Measurements from ENCODE around the gene GPR161. TPM values are rescaled to one million over a fixed set of nuclear protein-coding genes. Genes with fewer than 3 reads are reported as not detected.

Gene GPR161
- total and polyA plus RNA-seq, 2 donors (not counting 1 experiment from before 2014, with no cell fraction given): 10.2 to 18.7 TPM

DNA sequence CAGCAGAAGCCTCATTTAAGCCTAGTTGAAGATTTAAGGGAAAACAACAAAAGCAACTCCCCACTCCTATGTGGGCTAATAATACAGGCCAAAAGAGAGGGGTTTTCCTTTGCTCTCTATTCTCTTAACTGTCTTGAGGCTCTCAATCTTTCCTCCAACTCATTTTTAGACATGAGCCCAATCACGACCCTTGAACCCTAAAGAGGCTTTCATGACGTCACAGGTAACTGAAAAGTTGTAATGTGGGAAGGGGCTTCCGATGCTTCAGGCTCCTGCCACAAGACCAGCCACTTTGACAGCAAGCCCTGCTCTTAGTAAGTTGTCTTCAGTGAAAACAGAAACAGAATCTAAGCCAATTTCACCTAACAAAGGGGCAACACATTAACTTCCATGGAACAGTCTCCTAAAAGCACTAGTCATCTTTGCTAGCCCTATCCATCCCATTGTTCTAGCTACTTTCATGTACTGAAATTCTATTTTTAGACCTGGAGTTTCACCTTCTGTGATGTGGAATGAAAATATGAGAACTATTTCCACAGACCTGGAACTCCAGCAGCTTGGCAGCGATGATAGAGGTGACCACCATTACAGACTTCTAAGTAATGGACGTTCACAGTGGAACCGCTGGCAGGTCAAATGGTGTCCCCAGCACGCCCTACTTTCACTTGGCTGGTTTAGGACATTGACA, 36.3 kb downstream of the GPR161 start:
- H3K36me3 ChIP-seq (ENCODE audit: control insufficient read depth, insufficient read depth, low read length): peaks cover 5% of the 10 kb centered on the region
- no peak overlapping the region for H3K9ac ChIP-seq (ENCODE audit: insufficient read depth, low read length)

DNA sequence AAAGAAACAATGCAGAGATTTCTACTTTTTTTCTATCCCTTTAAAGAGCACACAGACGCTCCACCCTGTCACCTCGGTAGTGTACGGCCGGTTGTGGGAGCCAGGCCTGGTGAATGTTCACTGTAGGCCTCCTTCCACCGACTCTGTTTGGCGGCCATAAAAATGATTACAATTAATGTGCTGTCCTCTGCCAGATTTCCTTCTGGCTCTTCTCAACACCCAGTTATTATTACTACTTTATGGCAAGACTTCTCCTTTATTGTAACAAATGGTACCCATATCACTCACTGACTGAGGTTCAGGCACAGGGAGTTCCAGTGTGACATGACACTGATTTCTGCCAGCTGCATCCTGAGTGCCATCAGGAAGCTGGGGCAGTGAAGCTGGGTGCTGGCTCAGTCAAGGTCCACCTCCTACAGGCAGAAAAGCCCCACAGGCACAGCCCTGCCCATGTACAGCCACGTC, 37.4 kb downstream of the GPR161 start:
- H3K27ac ChIP-seq (ENCODE audit: insufficient read depth, low read length): no peak overlapping the region
- no peak overlapping the region for H3K4me2 ChIP-seq (ENCODE audit: extremely low read depth, insufficient read depth, low read length)
- no peaks in the 10 kb centered on the region for H3K4me1 ChIP-seq (ENCODE audit: control insufficient read depth, extremely low read depth, insufficient read depth, low read length)
- H3K79me2 ChIP-seq (ENCODE audit: control insufficient read depth, insufficient read depth, low read length): no peaks in the 10 kb centered on the region
- no peak overlapping the region for H2AFZ ChIP-seq (ENCODE audit: low read length)
- no peaks in the 10 kb centered on the region for H4K20me1 ChIP-seq (ENCODE audit: control insufficient read depth, extremely low read depth, insufficient read depth, low read length)
- H3K9me3 ChIP-seq (ENCODE audit: control insufficient read depth, insufficient read depth, low read depth, low read length): no peaks in the 10 kb centered on the region
- no peak for TF ChIP-seq EZH2 (IDR thresholded peaks at IDR 0.05; ENCODE audit: low read length, missing control alignments)
- TF ChIP-seq, protein P1, sequence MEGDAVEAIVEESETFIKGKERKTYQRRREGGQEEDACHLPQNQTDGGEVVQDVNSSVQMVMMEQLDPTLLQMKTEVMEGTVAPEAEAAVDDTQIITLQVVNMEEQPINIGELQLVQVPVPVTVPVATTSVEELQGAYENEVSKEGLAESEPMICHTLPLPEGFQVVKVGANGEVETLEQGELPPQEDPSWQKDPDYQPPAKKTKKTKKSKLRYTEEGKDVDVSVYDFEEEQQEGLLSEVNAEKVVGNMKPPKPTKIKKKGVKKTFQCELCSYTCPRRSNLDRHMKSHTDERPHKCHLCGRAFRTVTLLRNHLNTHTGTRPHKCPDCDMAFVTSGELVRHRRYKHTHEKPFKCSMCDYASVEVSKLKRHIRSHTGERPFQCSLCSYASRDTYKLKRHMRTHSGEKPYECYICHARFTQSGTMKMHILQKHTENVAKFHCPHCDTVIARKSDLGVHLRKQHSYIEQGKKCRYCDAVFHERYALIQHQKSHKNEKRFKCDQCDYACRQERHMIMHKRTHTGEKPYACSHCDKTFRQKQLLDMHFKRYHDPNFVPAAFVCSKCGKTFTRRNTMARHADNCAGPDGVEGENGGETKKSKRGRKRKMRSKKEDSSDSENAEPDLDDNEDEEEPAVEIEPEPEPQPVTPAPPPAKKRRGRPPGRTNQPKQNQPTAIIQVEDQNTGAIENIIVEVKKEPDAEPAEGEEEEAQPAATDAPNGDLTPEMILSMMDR (conservative IDR thresholded peaks at IDR 0.05 in 1 of 2, IDR thresholded peaks at IDR 0.05 in 1 of 2; ENCODE audit: low read depth in 1 of 2, low read length in 2 of 2): no peak
- H3K36me3 ChIP-seq (ENCODE audit: control insufficient read depth, insufficient read depth, low read length): peaks cover 2% of the 10 kb centered on the region
- H3K4me3 ChIP-seq (replicated peaks in 1 of 4; ENCODE audit: control extremely low read depth in 1 of 4, insufficient read depth in 1 of 4, low read depth in 3 of 4, low read length in 4 of 4): no peak overlapping the region
- no peak for DNase-seq (ENCODE audit: low read depth in 2 of 2)
- no peak overlapping the region for H3K9ac ChIP-seq (ENCODE audit: insufficient read depth, low read length)
- no peaks in the 10 kb centered on the region for H3K27me3 ChIP-seq (ENCODE audit: control insufficient read depth, insufficient read depth, low read length)

More for the DNA sequence above, 36.3 kb downstream of the GPR161 start:
- no peaks in the 10 kb centered on the region for H3K79me2 ChIP-seq (ENCODE audit: control insufficient read depth, insufficient read depth, low read length)
- no peak for TF ChIP-seq EZH2 (IDR thresholded peaks at IDR 0.05; ENCODE audit: low read length, missing control alignments)
- TF ChIP-seq, protein P1 (conservative IDR thresholded peaks at IDR 0.05 in 1 of 2, IDR thresholded peaks at IDR 0.05 in 1 of 2; ENCODE audit: low read depth in 1 of 2, low read length in 2 of 2): no peak
- H3K9me3 ChIP-seq (ENCODE audit: control insufficient read depth, insufficient read depth, low read depth, low read length): no peaks in the 10 kb centered on the region
- H3K27me3 ChIP-seq (ENCODE audit: control insufficient read depth, insufficient read depth, low read length): no peaks in the 10 kb centered on the region
- H2AFZ ChIP-seq (ENCODE audit: low read length): no peak overlapping the region
- H3K4me3 ChIP-seq (replicated peaks in 1 of 4; ENCODE audit: control extremely low read depth in 1 of 4, insufficient read depth in 1 of 4, low read depth in 3 of 4, low read length in 4 of 4): no peak overlapping the region
- DNase-seq (ENCODE audit: low read depth in 2 of 2): peak in 1 of 2 donors; percentile 80
- no peaks in the 10 kb centered on the region for H4K20me1 ChIP-seq (ENCODE audit: control insufficient read depth, extremely low read depth, insufficient read depth, low read length)
- H3K4me2 ChIP-seq (ENCODE audit: extremely low read depth, insufficient read depth, low read length): no peak overlapping the region
- H3K4me1 ChIP-seq (ENCODE audit: control insufficient read depth, extremely low read depth, insufficient read depth, low read length): no peaks in the 10 kb centered on the region
- H3K27ac ChIP-seq (ENCODE audit: insufficient read depth, low read length): no peak overlapping the region

DNA sequence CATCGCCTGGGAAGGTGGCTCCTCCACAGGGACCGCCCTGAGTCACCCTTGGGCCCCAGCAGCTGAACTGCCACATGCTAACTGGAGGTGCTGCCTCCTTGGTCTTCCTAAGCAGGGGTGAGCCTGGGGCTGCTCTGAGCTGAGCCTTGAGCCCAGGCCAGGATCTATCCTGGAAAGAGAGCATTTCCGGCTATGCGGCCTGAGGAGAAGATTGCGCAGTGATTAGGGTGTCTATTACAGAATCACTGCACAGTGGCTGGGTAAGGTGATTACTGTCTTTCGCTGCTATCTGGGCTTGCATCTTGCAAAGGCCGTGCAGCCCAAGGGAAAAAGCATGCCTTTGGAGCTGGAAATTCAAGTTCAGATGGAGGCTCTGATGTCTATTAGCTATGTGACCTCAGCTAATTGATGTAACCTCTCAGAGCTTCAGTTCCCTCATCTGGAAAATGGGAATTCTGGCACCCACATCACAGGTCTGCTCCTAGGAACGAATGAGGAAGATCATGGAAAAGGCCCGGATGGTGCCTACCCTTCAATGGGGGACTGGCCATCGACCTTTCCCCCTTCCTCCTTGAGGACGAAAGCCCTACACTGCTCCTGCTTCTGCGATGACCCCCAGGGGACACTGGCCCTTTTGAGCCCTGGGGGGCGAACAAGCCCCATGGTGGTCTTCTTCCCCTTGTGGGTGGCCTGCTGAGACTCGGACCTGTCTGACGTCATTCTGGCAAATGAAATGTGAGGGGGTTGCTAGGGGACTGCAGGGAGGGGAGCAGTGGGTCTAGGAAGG, 38.0 kb downstream of the GPR161 start:
- no peaks in the 10 kb centered on the region for H4K20me1 ChIP-seq (ENCODE audit: control insufficient read depth, extremely low read depth, insufficient read depth, low read length)
- H3K4me1 ChIP-seq (ENCODE audit: control insufficient read depth, extremely low read depth, insufficient read depth, low read length): no peaks in the 10 kb centered on the region
- no peak overlapping the region for H3K4me2 ChIP-seq (ENCODE audit: extremely low read depth, insufficient read depth, low read length)
- H3K36me3 ChIP-seq (ENCODE audit: control insufficient read depth, insufficient read depth, low read length): no peaks in the 10 kb centered on the region
- H3K27ac ChIP-seq (ENCODE audit: insufficient read depth, low read length): no peak overlapping the region
- no peaks in the 10 kb centered on the region for H3K79me2 ChIP-seq (ENCODE audit: control insufficient read depth, insufficient read depth, low read length)
- H3K9me3 ChIP-seq (ENCODE audit: control insufficient read depth, insufficient read depth, low read depth, low read length): no peaks in the 10 kb centered on the region
- no peak for DNase-seq (ENCODE audit: low read depth in 2 of 2)
- no peak overlapping the region for H3K9ac ChIP-seq (ENCODE audit: insufficient read depth, low read length)
- H2AFZ ChIP-seq (ENCODE audit: low read length): no peak overlapping the region
- TF ChIP-seq, protein P1 (conservative IDR thresholded peaks at IDR 0.05 in 1 of 2, IDR thresholded peaks at IDR 0.05 in 1 of 2; ENCODE audit: low read depth in 1 of 2, low read length in 2 of 2): no peak
- no peak for TF ChIP-seq EZH2 (IDR thresholded peaks at IDR 0.05; ENCODE audit: low read length, missing control alignments)
- no peak overlapping the region for H3K4me3 ChIP-seq (replicated peaks in 1 of 4; ENCODE audit: control extremely low read depth in 1 of 4, insufficient read depth in 1 of 4, low read depth in 3 of 4, low read length in 4 of 4)
- H3K27me3 ChIP-seq (ENCODE audit: control insufficient read depth, insufficient read depth, low read length): no peaks in the 10 kb centered on the region
